ENCODE results near the gene TMEM131. TPM values are rescaled to one million over a fixed set of nuclear protein-coding genes. Genes with fewer than 3 reads are reported as not detected.

TMEM131 gene
- total RNA-seq, 1 experiment from 2014 or later, result 28.9 TPM

DNA sequence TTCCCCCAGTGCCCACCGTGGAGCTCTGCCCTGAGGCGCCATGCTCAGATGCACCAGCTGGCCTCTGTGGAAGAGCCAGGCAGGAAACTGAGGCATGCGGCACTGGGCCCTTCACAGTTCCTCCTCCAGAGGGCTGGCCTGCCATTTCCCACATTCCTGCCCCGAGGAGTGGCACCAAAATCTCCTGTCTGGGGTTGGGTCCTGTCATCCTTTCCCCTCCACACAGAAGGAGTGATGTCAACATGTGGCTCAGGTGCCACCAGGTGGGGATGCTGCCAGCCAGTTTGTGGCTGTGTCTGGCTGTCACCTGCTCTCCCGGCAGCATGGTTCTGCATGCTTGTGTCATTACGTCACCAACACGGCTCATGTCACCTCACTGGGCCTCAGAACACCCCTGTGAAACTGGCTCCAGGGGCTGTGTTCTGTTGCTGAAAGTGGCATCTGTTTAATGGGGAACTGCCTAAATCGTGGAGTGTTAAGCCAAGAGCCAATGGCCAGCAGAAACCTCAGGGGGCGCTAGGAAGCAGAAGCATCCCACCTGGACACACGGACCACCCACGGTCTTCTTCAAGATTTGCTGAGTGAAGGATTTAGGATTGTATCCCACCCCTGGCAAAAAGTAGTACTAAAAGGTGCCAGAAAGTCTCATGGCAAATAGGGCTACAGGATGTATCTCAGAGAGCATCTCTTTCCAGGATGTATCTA, 231.0 kb downstream of the TMEM131 start:
- H3K9me3 ChIP-seq (ENCODE audit: low read depth, low read length, poor library complexity, severe bottlenecking), result no peaks in the 10 kb centered on the region
- TF ChIP-seq EZH2 (IDR thresholded peaks at IDR 0.05; ENCODE audit: borderline replicate concordance, low read depth, low read length, poor library complexity, severe bottlenecking) (no peak), CTCF (conservative IDR thresholded peaks at IDR 0.05; ENCODE audit: low read depth, low read length) (no peak)
- CTCF ChIA-PET, result no interaction called here
- H3K36me3 ChIP-seq (ENCODE audit: insufficient read depth, low read length, poor library complexity, severe bottlenecking), result no peaks in the 10 kb centered on the region
- H3K27ac ChIP-seq (ENCODE audit: low read depth, low read length, poor library complexity, severe bottlenecking), result no peak overlapping the region
- intact Hi-C loops (cut with micrococcal nuclease; ENCODE audit: unreplicated experiment), result no loop called here
- no peaks in the 10 kb centered on the region for H3K4me1 ChIP-seq (ENCODE audit: insufficient read depth, low read length, poor library complexity, severe bottlenecking)
- no peak overlapping the region for H3K4me3 ChIP-seq (ENCODE audit: low read depth, low read length, poor library complexity, severe bottlenecking)
- no TSS peak for BruUV-seq (replicated peaks)
- no peak for DNase-seq (ENCODE audit: low spot score)
- POLR2A ChIA-PET (ENCODE audit: low non-redundant PET), result no interaction called here
- H3K27me3 ChIP-seq (replicated peaks; ENCODE audit: insufficient read depth, low read depth, low read length, poor library complexity), result no peaks in the 10 kb centered on the region

DNA sequence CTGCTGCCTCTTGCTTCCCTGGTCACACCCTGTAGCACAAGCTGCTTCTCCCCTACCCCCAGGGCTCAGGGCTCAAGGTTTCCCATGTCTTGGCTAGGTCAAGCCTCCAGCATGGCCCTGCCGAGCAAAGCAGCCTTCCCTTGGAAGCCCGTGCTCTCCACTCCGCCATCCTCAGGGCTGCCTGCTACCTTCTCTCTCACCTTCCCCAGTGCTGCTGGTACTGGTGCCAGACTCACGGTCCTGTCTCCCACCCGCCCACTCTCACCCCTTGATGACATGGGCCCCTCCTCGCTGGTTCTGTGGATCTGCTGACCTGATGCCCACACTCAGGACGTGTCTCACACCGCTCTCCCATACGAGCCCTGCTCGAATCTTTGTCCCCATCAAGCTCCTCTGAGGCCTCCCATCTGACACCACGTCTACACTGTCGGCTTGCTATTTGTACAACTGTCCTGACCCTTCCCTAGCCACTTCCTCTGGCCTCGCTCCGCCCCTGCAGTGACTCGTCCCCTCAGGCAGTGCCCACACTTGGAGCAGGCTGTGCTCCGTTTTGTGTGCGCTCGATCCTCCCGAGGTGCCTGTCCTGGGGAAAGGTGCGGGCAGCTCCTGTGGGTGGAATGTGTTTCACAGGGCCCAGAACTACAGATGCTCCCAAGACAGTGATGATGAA, 232.4 kb downstream of the TMEM131 start:
- no peaks in the 10 kb centered on the region for H3K4me1 ChIP-seq (ENCODE audit: insufficient read depth, low read length, poor library complexity, severe bottlenecking)
- no peaks in the 10 kb centered on the region for H3K27me3 ChIP-seq (replicated peaks; ENCODE audit: insufficient read depth, low read depth, low read length, poor library complexity)
- no peak for TF ChIP-seq CTCF (conservative IDR thresholded peaks at IDR 0.05; ENCODE audit: low read depth, low read length)
- no peak for TF ChIP-seq EZH2 (IDR thresholded peaks at IDR 0.05; ENCODE audit: borderline replicate concordance, low read depth, low read length, poor library complexity, severe bottlenecking)
- BruUV-seq (replicated peaks), result no TSS peak
- CTCF ChIA-PET, result no interaction called here
- no peak overlapping the region for H3K27ac ChIP-seq (ENCODE audit: low read depth, low read length, poor library complexity, severe bottlenecking)
- DNase-seq (ENCODE audit: low spot score), result no peak
- POLR2A ChIA-PET (ENCODE audit: low non-redundant PET), result no interaction called here
- H3K4me3 ChIP-seq (ENCODE audit: low read depth, low read length, poor library complexity, severe bottlenecking), result no peak overlapping the region
- H3K36me3 ChIP-seq (ENCODE audit: insufficient read depth, low read length, poor library complexity, severe bottlenecking), result peaks cover 3% of the 10 kb centered on the region
- H3K9me3 ChIP-seq (ENCODE audit: low read depth, low read length, poor library complexity, severe bottlenecking), result no peaks in the 10 kb centered on the region
- intact Hi-C loops (cut with micrococcal nuclease; ENCODE audit: unreplicated experiment), result no loop called here

DNA sequence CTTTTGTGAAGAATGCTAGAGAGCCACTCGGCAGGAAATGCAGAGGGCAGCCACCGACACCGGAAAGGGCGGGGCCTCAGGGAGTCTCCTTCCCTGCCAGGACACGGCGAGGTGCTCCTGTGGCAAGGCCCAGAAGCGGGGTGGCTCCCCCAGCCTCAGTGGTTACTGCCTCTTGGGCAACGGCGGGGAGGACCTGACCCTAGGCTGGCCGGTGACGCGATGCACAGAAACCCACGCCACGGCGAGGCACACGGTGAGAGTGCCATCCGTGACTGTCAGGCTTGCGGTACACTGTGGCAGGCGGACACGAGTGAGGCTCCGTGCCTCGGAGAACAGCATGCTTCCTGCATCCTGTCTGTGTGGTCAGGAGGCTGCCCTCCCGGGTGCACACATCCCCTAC, 234.6 kb downstream of the TMEM131 start:
- H3K4me3 ChIP-seq (ENCODE audit: low read depth, low read length, poor library complexity, severe bottlenecking), result no peak overlapping the region
- H3K36me3 ChIP-seq (ENCODE audit: insufficient read depth, low read length, poor library complexity, severe bottlenecking), result peaks cover 3% of the 10 kb centered on the region
- H3K27ac ChIP-seq (ENCODE audit: low read depth, low read length, poor library complexity, severe bottlenecking), result no peak overlapping the region
- H3K4me1 ChIP-seq (ENCODE audit: insufficient read depth, low read length, poor library complexity, severe bottlenecking), result no peaks in the 10 kb centered on the region
- ChIA-PET POLR2A (ENCODE audit: low non-redundant PET) (no interaction called here), CTCF (no interaction called here)
- H3K27me3 ChIP-seq (replicated peaks; ENCODE audit: insufficient read depth, low read depth, low read length, poor library complexity), result no peaks in the 10 kb centered on the region
- no peak for TF ChIP-seq EZH2 (IDR thresholded peaks at IDR 0.05; ENCODE audit: borderline replicate concordance, low read depth, low read length, poor library complexity, severe bottlenecking)
- TF ChIP-seq CTCF (conservative IDR thresholded peaks at IDR 0.05; ENCODE audit: low read depth, low read length), result no peak
- intact Hi-C loops (cut with micrococcal nuclease; ENCODE audit: unreplicated experiment), result no loop called here
- BruUV-seq (replicated peaks), result no TSS peak
- no peak for DNase-seq (ENCODE audit: low spot score)
- H3K9me3 ChIP-seq (ENCODE audit: low read depth, low read length, poor library complexity, severe bottlenecking), result no peaks in the 10 kb centered on the region
